ENCODE results near the gene SYCP3.

Gene SYCP3

DNA sequence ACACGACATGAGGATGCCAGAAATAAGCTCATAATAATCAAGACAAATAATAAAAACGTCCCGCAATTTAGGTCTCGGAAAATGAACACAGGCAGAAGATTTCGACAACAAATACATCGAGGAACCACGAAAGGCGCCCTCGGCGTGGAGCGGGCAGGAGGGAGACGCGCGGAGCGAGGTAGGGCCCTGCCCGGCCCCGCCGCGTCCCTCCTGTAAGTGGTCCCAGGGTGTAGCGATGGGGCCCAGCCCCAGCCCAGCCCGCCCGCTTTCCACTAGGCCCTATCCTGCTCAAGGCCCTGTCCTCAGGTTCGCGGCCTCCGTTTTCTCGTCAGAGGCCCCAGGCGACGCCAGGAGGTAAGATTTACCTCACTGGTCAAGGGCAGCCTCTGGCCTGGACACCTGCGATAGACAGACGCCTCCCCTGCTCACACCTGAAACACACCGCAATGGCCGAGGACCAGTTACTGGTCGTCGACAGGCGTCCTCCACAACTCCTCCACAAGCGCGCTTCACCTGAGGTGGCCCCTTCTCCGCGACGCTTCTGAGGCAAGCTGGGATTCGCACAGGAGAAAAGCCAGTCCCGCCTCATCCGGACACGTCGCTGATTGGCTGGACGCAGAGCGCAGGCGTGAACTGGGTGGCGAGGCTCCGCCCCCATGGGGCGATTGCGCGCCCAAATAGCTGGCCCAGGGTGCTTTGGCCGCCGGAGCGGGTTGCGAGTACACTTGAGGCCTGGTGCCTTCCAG is at the start of gene SYCP3:
TSS of gene SYCP3 (minus strand) at position 543 of the 746 bp plus-strand sequence. CDS start 1,527 bp downstream, outside the sequence.
- no peak for DNase-seq

DNA sequence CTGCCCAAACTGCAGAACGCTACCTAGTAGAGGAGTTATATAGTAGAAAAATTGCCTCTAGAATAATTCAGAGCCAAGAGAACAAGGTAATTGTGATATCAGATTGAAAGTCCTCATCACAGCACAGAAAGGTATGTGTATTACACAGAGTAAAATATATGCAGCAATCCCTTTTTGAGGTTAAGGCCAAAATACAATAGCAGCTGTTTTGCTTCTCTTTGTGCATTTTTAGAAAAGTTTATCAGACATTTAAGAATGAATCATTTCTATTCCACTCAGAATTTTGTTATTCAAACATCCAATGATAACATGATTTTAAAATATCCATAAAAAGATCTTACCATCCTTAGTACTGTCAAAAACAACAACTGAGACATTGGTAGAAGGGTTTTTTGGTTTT is 46.4 kb upstream of the SYCP3 start:
- no peak for DNase-seq

DNA sequence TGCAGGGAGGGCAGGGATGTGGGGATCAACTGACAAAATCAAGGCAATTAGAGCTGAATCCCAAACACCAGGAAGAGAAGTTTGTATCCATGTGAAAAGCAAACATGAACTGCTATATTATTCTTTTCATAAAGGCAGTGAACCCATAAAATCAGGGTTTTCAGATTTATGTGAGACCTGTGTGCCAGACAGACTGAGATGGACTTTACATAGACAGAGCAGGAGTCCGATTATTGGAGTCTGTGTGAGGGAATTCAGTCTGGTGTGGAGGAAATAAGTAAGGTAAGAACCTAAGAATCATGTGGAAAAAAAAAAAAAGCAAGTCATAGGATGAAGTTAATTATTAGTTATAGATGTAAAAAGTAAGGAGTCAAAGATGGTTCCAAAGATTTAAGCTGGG is 45.1 kb upstream of the SYCP3 start:
- DNase-seq: no peak

DNA sequence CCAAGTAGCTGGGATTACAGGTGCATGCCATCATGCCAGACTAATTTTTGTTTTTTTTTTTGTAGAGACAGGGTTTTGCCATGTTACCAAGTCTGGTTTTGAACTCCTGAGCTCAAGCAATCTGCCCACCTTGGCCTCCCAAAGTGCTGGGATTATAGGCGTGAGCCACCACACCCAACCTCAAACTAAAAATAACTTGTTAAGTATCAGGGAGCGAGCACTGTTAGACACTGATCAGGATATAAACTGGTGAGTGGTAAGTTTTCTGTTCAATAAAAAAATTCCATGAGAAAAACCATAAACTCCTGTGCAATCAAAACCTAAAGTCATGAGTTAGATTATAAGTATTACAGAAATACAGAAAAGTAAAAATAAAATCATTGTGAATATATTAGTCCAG is 44.6 kb upstream of the SYCP3 start:
- no peak for DNase-seq

DNA sequence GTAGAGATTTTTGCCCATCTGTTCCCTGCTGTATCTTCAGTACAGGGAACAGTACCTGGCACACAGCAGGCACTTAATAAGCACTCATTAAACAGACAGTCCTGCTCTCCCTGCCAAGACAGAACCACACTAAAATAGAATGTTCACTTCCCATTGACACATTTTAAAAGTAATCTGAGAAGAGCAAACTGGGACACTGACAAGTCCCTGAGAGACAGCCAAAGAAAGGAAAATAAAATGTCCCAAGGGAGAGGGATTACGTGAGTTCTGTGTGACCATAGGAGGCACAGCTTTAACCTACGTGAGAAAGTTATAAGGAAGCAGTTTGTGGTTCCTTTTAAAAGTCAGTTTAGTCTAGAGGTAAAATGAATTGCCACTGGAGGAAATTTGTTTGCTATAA is 43.9 kb upstream of the SYCP3 start:
- no peak for DNase-seq

DNA sequence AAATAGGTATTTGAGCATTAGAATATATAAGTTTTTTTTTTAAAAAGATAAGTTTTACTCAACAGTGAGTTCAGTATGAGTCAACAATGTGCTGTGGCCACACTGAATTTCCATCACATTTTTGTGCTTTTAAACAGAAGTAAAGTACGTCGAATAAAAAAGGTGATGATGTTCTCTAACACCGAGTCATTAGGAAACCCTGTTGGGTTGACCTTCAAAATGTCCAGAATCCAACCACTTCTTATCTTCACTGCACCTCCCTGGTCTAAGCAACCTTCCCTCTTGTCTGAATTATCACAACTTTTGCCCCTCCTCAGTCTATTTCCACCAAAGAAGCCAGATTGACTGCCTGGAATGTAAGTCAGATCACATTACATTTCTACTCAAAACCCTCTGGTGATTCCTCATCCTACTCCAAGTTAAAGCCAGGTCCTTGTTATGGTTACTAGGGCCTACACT is 43.0 kb upstream of the SYCP3 start:
- DNase-seq: no peak

DNA sequence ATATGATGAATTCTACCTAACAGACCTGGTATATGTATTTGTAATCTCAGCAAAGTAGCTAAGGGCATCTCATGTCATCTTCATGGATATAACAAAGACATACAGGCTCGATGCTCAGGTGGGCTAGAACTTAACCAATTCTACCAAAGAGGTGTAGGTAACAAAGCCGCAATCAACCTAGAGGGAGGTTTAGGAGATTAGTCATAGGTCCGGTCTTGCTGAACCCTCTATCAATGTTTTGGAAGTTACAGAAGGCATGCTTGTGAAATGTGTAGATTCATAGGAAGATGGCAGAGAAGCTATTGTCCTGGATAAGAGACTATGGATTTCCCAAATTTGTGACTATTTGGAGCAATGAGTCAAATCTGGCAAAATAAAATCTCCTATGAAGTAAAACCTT is 42.6 kb upstream of the SYCP3 start:
- no peak for DNase-seq

- no peak for DNase-seq
Measured at GRCh38 chr12:101780599-101780998, 41.3 kb upstream of the SYCP3 start.

- no peak for DNase-seq
Measured at GRCh38 chr12:101779626-101780025, 40.4 kb upstream of the SYCP3 start.

DNA sequence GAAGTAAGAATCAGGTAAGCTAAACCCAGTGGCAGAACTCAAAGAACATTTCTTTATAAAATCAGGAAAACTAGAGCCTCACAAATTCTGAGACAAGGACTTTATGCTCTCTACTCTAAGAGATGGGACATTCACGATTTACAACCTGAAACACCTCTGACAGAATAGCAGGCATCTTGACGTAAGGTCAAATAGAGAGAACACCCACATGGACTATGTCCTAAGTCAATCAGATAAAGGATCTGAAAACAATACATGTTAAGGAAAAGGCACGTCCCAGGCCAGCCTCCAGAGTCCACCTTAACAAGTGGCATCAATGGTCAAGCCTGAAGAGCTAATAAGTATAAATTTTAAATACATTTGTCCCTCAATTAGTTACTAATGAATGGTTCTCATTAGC is 39.9 kb upstream of the SYCP3 start:
- no peak for DNase-seq

DNA sequence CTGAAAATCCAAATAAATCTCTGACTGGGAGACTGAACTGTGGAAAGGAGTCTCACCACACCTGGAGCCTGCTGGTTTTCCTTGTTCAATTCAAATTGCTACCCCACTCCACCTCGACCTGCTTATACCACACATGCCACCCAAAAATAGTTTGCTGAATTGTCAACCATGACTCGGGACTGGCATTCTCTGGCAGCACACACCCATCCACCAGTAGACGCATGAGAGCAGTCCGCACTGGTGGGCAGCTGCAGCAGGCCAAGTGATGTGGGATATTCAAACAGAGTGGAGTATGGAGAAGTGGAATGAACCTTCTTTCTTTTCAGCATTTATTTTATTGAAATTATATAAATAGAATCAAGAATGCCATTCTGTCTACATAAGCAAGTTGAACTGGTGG is 38.7 kb upstream of the SYCP3 start:
- no peak for DNase-seq

- no peak for DNase-seq
Measured at GRCh38 chr12:101777485-101777884, 38.2 kb upstream of the SYCP3 start.

GRCh38 chr12:101775816-101776215 is 36.6 kb upstream of the SYCP3 start:
- DNase-seq: no peak

DNA sequence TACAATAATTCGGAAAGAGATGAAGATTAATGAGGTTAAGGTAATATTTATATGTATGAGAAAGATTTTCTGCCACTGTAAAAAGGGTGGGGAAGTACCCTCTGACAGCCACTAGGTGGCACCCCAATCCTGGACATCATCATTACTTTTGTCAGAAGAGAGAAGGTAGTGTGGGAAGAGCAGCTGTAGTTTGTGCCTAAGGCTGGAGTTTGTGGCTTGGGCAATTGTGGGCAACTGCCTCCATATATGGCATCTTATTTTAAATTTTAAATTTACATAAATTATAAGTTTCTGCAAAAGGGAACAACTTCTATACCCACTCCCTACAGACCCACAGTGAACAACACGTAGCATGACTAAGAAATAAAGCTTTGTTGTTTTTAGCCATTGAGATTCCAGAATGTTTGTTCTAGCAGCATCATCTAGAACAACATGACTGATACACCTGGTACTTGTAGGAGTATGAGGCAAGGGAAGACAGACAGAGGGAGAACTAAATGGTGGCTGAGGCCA is 34.4 kb upstream of the SYCP3 start:
- DNase-seq: peak; percentile 15

DNA sequence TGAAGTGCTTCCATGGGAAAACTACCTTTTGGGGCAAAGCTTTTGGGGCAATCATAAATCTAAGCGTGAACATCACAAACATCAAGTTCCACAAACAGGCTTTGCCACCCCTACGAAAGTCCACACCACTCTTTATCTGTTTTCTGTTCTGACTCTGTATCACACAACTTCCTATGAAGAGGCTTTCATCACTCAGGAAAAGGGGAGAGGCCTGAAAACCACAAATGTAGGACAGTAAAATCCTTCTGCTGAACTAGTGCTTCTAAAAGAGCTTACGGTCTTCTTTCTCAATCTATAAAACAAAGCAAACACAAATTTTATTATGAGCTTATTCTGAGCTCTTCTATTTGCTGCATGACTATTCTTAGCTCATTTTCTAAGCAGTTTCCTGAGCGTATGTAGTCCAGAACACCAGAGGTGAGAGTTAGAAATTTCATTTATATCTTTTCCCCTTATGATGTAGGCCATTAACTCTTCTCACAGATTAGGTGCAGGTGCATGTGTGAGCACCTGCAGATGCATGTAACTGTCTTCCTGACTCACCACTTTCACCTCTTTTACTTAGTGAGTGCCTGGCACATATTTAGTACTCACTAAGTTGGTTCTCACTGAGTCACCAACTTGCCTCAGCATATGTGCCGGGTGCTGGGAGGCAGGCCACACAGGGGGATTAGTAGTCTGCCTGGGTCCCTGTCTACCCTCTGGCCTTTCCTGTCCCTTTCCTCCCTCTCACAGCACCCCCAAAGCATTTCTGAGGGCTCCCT is 32.9 kb upstream of the SYCP3 start:
- DNase-seq: no peak

GRCh38 chr12:101769865-101770264 is 30.6 kb upstream of the SYCP3 start:
- DNase-seq: no peak

DNA sequence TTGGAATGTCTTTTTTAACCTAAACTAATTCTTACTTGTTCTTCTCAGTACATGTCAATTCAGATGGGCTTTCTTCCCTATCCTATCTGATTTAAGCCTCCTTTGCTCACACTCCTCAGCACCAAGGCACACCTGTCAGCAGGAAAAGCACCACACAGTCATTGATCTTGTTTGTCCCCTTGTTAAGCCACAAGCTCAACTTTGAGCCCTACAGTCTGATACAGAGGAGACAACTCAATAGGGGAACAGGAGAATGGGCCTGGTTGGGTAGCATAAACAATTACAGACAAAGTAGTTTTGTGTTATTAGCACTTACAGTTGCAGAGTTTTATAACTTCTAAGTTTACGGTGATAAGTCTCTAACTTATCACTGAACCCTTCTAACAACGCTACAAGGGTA is 29.5 kb upstream of the SYCP3 start:
- DNase-seq: no peak

- DNase-seq: no peak
Measured at GRCh38 chr12:101767537-101767936, 28.3 kb upstream of the SYCP3 start.

- DNase-seq: no peak
Measured at GRCh38 chr12:101764051-101764792, 25.0 kb upstream of the SYCP3 start.

- DNase-seq: no peak
Measured at GRCh38 chr12:101763246-101763931, 24.1 kb upstream of the SYCP3 start.

DNA sequence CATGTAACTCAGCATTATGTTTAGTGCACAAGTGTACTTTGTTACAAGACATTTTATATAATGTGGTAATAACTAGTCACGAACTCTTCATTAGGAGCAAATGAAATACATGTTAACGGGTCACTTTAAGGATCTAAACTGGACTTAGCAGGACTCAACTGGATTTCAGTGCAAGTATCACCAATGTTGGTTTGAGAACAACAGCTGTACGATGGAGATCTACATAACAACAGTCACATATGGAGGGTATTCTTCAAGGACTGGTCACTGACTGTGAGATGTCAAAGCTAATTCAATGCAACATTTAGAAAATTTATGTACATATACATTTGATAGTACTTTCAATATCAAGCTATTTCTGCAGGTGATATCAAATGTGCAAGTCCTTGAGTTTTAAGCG is 22.5 kb upstream of the SYCP3 start:
- DNase-seq: no peak

DNA sequence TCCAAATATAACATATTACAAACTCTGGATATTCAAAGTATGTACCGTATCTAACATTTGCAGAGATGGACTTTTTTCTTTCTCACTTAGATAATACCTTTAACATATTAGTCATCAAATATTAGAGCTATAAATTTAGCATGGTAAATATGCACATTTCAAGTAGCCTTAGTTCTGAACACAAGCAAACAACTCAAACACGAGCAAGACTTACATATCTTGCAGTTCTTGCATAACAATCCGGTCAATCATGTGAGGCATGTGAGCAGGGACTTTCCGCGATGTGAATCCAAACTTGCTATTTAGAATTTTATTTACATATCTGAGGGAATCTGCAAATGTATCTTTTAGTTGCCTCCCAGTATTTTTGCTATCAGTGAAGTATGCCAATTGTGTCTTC is 22.1 kb upstream of the SYCP3 start:
- no peak for DNase-seq
